Epithelial cell of prostate (primary cell): ENCODE measurements around the gene CFAP92.
"Not testable (repeated sequence)": the region's sequence is repeated elsewhere in the genome, so short reads cannot be mapped to it uniquely, and the experiment has no call there.

ENCODE experiments used
- DNase-seq: peaks from one replicate; pipeline ENCODE4 v3.0.0-alpha.2; 2011; ENCODE audit warnings: low read depth, low spot score
- H3K27ac ChIP-seq: fragments of 450-650 bp; 2 replicates; pipeline ENCODE4 v1.5.1; 2017; ENCODE audit warnings: mild to moderate bottlenecking

CFAP92 gene

DNA sequence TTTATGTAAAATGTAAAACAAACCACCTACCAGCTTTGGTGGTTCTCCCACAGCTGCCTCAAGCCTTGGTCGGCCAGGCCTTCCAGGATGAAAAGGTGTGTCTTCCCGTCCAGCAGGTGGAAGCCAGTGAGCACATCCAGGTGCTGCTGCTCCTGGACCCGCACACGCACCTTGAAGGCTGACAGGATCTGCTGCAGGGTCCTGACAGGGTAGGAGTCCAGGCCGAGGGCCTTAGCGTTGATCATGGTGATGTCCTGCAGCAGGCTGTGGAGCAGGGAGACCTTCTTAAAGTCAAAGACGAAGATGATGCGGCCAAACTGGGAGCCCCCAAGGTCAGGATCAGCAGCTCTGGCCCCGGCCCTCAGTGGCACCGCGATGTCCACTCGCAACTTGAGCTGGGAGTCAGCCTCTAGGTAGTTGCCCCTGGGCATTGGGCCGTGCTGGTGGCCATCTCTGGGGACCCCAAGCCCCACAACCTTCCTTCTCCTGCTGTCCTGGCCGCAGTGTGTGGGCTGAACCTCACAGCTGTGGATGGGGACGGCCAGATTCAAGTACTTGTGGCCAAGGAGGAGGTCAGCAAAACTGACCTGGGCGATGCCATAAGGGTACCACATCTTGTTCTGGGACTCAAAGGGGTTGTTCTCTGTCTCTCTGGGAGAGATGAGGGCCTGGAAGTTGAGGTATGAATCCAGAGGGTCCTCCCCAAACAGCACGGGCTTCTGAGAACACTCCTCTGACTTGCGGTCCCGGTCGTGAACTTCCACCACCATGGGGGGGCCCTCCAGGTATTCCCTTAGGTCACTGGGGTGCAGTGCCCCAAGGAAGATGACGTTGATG, 48.6 kb downstream of the CFAP92 start:
- no peak for DNase-seq
- no peak overlapping the region for H3K27ac ChIP-seq

DNA sequence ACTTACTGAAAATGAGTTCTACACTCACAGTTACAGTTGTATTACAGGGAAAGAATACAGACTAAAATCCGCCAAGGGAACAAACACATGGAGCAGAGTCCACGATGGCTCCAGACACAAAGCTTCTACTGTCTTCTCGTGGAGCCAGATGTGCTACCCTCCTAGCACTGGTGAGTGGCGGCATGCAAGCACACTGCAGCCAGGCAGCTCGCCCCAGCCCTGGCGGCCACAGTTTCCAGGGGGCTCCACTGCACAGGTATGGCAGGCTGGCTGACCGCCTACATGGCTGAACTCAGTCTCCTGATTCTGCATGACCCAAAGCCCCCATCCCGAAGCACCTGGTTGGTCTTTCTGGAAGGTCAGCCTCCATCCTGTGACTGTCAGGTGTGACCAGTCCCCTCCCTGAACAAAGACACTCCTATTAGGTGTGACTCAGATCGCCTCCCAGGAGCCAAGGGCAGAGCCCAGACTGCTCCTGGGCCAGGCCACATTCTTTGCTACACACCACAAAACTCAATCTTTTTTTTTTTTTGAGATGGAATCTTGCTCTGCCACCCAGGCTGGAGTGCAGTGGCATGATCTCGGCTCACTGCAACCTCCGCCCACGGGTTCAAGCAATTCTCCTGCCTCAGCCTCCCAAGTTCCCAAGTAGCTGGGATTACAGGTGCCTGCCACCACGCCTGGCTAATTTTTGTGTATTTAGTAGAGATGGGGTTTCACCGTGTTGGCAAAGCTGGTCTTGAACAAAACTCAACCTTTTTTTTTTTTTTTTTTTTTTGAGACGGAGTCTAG, 51.5 kb downstream of the CFAP92 start:
- no peak for DNase-seq

DNA sequence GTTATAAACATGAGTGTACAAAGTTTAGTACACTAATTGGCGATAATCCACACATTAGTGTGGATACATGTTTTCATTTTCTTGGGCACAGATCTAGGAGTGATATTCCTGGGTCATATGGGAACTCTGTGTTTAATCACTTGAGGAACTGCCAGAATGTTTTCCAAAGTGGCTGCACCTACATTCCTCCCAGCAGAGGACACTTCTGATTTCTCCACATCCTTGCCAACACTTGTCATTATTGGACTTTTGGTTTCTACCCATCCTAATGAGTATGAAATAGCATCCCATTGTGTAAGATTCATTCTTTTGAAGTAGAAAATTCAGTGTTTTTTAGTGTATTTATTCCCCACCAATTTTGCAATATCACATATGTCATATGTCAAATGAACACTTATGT, 53.6 kb downstream of the CFAP92 start:
- no peak for DNase-seq
- H3K27ac ChIP-seq: no peak overlapping the region

More for the DNA sequence above, 51.5 kb downstream of the CFAP92 start:
- H3K27ac ChIP-seq: no peak overlapping the region

DNA sequence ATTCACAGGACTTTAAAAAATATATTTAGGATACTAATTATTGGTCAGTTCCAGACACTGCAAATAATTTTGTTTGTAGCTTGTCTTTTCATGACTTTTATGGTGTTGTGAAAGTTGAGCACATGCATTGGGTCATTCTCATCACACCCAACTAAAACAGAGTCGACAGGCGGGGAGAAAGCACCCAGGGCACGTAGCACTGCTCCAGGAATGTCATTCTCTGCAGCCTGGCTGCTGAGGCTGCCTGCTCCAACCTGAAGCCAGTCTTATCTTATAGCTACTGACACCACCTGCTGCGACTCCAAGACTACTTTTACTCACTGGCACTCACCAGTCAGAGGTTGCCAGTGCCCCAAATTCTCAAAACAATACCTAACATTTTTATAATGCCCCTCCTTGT, 57.5 kb downstream of the CFAP92 start:
- no peak for DNase-seq
- no peak overlapping the region for H3K27ac ChIP-seq

DNA sequence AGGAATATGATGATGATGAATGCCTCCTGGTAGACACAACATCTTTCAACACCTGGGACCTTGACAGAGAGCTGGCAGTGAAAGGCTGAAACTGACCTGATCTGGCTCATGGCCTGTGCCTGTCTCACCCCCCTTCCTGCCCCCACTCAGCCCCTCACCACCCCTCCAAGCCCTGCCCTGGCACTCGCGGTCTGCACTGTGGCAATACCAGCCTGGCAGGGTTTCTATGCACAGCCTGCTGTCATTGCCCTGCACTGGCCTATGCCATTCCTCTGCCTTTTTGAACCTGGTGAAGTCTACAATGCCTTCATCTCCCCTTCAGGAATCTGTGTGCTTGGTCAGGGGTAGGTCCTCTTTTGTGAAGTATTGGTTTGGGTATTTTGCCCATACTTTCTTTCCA, 58.0 kb downstream of the CFAP92 start:
- H3K27ac ChIP-seq: no peak overlapping the region
- no peak for DNase-seq

DNA sequence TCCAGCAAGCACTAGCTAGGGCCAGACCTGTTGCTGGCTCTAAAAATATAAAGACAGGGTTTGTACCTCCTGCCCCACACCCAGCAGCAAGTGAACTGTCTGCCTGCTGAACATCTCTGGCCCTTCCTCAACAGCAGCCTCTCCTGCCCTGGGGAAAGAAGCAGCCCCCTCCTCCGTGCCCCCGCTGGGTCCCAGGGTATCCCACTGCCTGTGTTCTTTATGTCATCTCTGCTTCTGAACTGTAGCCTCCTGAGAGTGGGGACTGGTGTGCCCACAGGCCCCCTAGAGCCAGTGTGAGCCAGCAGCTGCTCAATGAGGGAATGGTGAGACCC, 60.0 kb downstream of the CFAP92 start:
- no peak overlapping the region for H3K27ac ChIP-seq
- no peak for DNase-seq

DNA sequence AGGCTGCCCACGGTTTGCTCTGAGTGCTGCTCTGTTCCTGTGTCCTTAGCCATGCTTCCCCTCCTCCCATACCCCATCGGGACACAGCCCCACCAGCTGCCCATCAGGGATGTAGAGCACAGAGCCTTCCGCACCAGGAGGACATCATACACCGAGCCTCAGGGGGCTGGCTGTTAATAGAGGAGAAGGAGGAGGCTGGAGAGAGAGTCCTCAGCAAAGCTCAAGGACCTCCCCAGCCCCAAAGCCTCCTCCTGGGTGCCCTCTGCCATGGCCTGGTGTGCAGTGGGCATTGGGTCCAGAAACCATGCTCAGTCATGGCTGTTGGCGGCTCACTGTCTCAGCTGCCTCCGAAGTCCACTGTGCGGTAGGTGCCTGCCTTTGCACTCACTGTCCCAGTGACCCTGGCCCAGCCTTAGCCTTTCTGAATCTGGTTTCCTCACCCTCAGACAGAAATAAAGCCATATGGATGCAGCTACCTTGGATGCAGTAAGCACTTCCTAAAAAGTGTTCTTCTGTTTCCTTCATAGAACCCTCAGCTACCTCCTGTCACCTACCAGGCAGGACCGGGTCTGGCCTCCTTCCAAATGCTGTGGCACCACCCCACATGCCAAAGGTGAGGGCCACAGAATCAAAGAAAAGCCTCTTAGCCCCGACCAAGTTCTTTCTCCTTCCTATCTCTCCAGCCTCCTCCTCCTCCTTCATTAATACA, 60.5 kb downstream of the CFAP92 start:
- DNase-seq: no peak
- H3K27ac ChIP-seq: no peak overlapping the region

DNA sequence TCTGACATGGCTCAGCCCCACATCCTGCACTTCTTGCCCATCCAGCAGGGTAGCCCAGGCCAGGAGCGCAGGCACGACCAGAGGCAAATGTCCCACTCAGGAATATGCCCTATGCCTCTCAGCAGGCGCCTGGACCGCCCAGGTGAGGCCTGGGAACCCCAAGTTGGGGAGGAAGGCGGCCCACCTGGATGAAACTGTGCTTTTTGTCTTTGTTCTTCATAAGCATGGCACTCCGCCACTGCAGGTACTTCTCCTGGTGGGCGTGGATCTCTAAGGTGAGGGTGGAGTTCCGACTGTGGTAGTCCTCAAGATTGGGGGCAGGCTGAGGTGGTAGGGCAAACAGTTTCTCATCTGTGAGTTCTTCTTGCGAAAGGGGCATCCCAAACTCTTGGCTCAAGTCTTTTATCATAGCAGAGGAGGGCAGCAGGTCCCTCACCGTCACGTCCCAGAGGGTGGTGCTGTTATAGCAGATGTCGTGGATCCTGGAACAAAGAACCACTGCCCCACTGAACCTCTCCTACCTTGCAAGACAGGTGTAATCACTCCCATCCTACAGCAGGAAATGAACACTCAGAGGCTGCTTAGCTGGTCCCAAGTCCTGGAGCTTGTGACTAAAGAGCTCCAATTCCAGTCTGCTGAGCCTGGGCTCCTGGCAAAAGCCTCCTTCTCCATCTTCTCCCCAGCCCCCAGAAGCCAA, 61.2 kb downstream of the CFAP92 start:
- H3K27ac ChIP-seq: no peak overlapping the region
- no peak for DNase-seq

DNA sequence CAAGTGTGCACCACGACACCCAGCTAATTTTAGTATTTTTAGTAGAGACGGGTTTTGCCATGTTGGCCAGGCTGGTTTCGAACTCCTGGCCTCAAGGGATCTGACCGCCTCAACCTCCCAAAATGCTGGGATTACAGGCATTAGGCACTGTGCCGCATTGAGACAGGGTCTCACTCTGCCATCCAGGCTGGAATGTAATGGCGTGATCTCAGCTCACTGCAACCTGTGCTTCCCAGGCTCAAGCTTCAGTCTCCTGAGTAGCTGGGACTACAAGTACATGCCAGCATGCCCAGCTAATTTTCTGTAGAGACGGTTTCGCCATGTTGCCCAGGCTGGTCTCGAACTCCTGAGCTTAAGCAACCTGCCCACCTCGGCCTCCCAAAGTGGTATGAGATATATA, 62.8 kb downstream of the CFAP92 start:
- no peak for DNase-seq
- no peak overlapping the region for H3K27ac ChIP-seq

DNA sequence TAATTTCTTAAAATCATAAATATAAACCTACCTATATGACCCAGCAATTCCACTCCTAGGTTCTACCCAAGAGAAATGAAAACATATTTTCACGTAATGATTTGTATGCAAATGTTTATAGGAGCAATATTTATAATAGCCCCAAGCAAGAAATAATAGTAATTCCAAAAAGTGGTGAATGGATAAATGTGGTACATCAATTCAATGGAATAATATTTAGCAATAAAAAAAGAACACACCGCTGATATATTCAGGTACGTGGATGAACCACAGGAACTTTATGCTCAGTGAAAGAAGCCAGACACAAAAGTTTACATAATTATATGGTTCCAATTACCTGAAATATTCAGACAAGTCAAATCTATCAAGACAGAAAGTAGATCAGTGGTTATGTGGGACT, 64.5 kb downstream of the CFAP92 start:
- DNase-seq: no peak

DNA sequence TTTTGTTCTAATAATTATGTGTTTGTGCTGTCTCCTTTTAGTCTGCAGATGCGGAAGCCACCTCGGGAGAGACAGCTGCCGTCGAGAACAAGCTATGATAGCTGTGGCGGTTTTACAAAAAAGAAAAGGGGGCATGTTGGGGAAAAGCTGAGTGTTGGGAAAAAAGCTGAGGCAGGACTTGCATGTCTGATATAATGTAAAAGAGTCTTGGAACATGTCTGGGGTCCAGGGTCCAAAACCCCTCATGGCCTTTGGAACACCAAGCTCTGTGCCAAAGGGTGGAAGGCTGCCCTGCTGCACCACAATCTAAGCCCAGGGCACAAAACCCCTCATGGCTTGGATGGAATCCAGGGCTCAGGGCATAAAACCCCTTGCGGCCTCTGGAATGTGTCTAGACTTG, 69.9 kb downstream of the CFAP92 start:
- DNase-seq, H3K27ac ChIP-seq: not testable (repeated sequence)

More for the DNA sequence above, 64.5 kb downstream of the CFAP92 start:
- H3K27ac ChIP-seq: no peak overlapping the region

DNA sequence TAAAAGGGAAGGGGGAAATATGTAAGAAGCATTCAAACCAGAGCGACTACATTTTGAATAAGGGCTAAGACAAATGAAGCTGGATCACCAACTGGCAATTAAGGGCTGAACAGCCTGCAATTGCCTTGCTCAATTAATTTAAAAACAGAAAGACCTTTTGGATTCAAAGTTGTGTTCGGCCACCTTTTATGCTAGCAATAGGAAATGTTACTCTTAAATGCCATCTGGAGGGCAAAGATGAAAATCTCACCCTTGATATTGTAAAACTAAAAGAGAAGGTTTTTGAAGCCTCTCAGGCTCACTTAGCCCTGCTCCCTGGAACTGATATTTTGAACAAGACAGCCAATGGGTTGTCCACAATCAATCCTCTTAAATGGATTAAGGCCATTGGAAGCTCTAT, 70.3 kb downstream of the CFAP92 start:
- no peak for DNase-seq
- H3K27ac ChIP-seq: no peak overlapping the region

DNA sequence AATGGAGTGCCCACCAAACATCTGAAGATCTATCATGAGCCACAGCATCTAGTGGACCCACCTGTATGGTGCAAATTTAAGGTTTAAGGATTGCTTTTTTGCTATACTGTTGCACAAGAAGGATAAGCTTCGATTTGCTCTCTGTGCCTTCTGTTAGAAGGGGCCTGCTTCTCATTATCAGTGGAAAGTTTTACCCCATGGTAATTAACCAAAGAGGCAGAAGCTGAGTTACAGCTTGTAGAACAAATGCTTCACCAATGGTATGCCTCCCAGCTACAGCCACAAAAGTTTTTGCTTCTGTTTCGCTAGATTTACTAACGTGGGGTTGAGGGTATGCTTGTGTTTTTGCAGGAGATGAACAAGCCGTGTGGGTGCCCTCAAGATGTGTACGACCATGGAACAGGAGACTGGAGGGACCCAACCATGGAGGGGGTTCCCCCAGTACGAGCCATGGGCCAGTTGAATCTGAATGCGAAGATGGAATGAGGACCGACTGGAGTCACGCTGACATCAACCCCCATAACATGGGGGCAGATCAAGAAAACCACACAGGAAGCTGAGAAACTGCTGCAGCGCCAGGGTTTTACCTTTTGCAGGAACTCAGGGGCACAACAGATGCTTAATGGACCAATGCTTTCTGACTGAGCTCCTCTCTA, 70.9 kb downstream of the CFAP92 start:
- DNase-seq: no peak
- H3K27ac ChIP-seq: no peak overlapping the region

DNA sequence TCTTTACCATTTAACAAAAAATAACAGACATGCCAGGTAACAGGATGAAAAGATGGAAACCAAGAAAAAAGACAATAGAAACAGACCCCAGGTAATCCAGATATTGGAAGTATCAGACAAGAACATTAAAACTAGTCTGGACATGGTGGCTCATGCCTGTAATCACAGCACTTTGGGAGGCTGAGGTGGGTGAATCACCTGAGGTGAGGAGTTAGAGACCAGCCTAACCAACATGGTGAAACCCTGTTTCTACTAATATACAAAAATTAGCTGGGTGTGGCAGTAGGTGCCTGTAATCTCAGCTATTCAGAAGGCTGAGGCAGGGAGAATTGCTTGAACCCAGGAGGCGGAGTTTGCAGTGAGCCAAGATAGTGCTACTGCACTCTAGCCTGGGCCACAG, 73.9 kb downstream of the CFAP92 start:
- no peak overlapping the region for H3K27ac ChIP-seq
- DNase-seq: no peak

DNA sequence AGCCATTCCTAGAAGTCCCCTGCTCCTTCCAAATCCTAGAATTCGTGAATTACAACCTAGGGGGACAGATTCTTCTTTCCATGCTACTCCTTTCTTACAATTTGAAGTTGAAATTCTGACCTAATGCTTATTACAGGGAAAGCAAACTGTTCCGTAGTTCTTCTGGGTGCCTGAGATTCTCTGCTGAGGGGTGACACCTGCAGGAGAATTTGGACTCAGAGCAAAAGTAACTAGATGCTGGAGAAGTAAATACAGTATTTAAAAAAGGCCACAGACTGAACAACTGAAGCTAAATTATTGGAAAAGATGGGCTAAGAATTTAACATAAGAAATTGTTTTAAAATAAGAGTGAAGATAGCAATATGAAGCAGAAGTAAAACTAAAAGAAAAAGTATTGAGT, 76.6 kb downstream of the CFAP92 start:
- H3K27ac ChIP-seq: no peak overlapping the region
- DNase-seq: no peak

DNA sequence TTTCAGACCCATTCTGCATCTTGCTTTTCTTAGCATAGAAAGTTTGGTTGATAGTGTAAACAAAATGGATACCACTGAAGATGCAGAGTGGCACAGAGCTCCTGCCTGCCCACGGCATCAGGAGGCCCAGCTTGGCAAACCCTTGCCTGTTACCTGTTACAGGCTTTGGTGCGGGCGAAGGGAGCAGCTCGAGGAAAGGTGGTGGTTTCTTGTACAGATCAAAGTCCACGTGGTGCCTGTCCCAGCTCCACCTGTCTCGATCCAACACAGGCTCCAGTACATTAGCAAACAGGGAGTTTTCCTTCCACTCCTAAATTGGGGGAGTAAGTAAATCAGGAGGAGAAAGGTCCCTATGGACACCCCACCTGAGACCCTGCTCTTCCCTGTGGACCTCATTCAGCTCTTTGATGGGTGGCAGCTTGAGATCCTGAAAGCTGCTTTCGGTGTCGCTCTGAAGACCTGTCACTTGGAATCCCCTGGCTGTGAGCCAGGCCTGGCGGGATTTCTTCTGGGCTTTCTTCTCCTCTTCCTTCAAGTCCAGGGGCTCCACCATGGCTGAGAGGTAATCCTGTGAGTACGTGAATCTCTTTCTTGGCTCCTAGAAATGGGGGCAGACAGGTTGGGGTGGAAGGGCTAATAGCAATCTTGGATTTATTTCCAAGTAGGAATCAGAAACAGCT, 78.8 kb downstream of the CFAP92 start:
- H3K27ac ChIP-seq: no peak overlapping the region
- no peak for DNase-seq

DNA sequence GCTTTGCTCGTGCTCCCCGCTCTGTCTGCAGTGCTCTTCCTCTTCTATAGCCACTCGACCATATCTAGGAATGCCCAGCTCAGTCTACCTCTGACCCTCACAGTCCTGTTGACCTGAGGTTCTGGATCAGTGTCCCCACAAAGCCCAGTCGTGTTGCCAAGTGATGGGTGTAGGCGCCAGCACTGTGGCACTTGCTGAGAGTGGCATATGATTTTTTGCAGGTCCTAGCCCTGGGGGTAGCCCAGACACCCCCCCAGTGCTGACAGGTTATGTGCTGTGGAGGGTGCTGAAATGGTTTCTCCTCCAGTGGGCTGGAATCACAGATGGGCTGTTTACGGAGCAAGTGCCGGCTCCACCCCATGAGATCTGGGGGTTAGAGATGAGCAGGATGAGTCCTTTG, 82.0 kb downstream of the CFAP92 start:
- no peak for DNase-seq
- no peak overlapping the region for H3K27ac ChIP-seq

DNA sequence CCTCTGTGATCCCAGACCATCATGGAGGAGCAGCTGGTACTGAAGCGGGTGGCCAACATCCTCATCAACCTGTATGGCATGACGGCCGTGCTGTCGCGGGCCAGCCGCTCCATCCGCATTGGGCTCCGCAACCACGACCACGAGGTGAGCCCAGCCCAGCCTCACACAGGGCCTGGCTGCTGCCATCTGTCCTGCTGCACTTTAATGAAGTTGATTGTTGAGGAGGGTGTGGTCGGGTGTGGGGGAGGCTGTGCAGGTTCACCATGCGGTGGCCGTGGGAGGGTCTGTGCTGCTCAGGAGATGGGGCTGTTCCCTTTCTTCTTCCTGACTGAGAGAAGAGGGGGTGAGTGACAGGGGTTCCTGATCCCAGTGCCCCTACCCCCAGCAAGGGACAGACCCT, 83.9 kb downstream of the CFAP92 start:
- no peak for DNase-seq
- H3K27ac ChIP-seq: no peak overlapping the region

DNA sequence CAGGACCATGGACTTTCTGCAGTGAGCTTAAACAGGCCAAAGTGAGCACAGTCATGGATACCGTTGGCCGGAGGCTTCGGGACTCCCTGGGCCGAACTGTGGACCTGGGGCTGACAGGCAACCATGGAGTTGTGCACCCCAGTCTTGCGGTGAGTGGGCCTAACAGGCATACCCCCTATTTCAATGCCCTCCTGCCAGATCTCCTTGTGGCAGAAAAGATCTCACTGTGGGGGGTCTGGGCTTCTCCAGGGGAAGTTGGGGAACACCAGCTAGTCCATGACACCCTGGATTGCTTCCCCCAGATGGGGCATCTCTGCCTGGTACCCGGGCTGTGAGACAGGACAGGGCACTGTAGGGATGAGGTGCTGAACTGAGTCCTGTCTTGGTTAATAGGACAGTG, 84.9 kb downstream of the CFAP92 start:
- no peak overlapping the region for H3K27ac ChIP-seq
- DNase-seq: no peak
